DMS153 treated with DMSO at 0.1 percent for 48 hours (cell line): ENCODE results near the gene ARHGEF10L.
"Not testable (repeated sequence)": the region's sequence is repeated elsewhere in the genome, so short reads cannot be mapped to it uniquely, and the experiment has no call there.

Source experiments
- DNase-seq: peaks from one replicate; lab custom pipeline; 2025; ENCODE audit not compliant: unreplicated experiment; lab: John Stamatoyannopoulos, UW

ARHGEF10L gene

DNA sequence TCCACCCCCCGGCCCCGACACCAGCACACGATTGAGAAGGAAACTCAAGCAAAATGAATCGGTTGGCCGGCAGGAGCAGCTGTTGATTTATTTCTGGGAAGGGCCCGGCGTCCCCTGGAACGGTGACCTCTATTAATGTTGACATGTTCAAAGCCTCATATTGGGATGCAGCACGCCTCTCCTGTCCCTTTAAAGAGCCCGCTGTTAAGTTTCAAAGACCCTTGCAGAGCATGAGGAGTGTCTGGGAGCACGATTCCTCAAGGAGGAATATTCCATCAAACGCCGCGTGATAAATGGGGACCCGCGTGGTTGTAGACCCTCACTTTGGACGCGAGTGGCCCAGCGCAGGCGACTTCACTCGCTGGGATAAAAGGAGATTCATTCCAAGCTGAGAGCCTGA, 194.2 kb downstream of the ARHGEF10L start:
- no peak for DNase-seq

DNA sequence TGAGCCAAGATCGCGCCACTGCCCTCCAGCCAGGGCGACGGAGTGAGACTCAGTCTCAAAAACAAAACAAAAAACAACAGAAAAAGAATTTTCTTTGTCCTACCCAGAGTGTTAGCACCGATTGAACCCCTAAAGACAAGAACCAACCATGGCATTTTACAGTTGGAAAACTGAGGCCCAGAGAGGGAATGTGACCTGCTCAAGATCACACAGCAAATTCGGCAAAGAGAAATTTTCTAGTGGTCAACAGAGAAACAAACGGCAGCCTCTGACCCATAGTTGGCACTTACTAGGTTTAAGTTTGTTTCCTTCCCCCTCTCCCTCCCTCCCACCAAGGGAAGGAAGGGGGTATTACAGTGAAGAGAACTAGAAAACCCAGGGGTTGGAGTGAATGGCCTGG, 195.1 kb downstream of the ARHGEF10L start:
- DNase-seq = no peak

DNA sequence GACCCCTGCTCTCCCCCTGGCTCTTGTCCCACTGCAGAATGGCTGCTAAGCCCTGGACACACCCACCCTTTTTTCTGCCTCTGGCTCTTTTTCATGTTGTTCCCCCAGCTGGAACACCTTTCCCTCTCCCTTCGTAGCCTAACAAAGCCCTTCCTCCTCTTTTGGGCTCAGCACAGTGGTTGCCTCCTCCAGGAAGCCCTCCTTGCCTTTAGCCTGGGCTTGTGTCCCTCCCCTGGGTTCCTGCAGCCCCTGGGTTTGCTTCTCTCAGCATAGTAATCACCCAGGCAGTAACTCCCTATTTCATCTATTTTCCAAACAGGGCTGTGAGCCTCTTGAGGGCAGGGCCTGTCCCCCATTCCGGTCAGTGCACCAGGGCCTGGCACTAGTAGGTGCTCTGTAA, 195.8 kb downstream of the ARHGEF10L start:
- DNase-seq = no peak

DNA sequence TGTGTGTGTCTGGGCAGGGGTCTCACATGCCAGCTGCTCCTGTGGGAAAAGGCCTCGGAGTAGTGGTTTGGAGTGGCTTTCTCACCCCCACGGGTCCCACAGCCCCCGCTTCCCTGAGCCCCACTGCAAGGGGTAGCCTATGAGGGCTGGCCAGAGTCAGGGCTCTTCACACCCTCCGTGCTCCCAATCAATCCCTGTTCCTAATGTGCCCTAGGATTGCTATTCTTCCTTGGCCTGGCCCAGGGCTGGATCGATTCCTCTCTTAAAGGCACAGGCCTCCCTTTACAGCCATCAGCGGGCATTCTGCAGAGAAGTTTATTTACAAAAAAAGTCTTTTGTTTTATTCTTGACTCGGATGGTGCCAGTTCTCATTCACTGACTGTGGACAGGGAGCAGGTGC, 196.3 kb downstream of the ARHGEF10L start:
- no peak for DNase-seq

DNA sequence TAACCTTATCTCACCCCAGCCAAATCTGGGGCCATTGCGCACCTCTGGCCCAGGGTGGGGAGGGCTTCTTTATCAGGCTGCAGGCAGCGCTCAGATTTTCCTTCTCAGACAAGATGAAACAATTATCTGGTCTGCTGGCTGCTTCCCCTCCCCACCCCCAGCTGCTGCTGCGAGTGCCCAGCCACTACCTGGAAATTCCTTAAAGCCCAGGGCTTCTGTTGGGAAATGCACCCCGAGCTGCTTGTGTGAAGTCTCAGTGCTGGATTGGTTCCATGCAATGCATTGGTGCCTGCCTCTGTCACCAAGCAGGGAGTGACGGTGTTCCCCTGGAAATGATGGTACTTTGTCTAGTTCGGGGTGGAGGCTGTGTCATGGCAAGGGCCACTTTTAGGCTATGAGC, 197.1 kb downstream of the ARHGEF10L start:
- DNase-seq = no peak

DNA sequence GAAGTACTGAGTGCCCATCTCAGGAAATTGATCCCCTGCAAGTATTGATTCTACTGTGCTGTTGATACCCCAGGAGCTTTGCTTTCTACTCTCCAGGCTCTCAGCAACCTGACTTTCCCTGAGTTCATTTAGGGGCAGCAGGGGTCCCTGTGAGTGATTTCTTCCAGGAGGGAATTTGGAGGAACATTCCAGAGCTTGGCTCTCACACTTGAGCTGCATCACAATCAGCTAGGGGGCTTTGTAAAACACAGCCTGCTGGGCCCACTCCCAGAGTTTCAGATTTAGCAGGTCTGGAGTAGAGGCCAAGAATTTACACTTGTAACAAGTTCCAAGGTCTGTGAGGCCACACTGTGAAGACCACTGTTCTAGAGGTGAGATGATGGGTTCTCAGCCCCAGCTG, 199.6 kb downstream of the ARHGEF10L start:
- DNase-seq = no peak

DNA sequence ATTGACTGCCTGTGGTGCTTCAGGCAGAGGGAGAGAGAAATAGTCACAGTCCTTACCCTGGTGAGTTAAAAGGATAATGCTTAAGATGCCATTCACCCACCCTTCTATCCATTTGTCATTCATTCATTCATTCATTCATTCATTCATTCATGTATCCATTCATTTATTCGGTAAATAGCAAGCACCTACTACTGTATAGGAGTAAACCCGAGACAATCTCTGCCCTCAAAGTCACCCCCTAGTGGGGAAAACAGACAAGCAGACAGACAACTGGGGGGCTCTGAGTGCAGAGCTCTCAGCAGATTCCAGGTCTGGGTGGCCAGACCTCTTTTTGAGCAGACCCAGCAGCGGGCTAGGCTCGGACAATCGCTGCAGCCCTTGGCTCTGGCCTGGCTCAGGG, 201.6 kb downstream of the ARHGEF10L start:
- DNase-seq = no peak

DNA sequence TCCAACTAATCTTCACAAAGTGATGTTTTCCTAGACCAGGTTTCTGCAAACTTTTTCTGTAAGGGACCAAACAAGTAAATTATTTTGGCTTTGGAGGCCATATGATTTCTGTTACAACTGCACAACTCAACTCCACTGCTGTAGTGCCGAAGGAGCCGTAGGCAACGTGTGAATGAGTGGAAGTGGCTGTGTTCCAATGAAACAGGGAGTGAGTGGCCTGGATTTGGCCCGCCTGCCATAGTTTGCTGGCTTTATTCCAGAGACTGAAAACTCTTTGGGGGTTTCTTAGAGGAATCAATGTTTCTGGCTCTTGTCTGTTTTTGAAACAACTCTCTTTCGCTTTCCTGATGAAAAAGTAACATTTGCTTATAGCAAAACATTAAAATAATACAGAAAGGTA, 203.1 kb downstream of the ARHGEF10L start:
- no peak for DNase-seq

DNA sequence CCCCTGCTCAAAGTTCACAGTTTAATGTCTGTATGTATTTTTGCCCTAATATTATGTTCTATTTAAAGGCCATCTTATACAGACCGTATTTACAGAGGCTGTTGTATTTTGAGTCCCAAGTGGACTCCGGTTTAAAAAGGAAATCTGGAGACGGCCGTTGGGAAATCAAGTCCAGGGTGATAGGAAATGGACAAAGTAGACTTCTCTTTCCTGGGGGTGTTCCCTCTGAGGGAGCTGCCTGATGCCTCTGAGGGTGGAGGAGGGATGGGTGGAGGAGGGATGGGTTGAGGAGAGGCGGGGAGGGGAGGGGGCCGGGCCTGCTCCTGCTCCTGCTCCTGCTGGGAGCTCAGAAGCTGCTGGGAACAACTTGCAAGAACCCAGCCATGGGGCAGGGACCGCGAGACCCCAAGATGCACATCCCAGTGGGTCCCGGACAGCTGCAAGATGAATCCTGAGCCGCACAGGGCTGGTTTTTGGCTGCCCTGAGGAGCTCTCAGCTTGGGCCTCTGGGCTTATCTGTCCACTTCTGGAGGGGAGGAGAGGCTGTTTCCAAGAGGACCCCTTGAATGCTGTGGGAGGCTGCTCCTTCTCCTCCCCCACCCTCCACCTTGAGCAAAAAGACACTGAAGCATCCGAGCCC, 203.6 kb downstream of the ARHGEF10L start:
- no peak for DNase-seq

DNA sequence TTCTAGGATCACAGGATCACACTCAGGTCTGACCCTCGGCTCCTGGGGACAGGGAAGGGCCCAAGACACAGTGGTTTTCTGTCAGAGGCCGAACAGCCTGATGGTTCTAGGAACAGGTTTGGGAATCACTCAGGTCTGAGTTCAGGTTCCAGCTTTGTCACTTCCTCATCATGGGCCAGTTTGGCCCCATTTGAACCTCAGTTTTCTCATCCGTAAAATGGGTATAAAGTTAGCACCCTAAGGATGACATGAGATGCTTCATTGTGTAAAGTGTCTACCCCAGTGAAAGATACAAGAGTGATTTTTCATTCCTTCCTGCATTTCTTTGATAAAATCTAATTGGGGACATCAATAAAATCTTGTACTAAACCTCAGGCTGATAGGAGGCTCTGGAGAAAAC, 204.4 kb downstream of the ARHGEF10L start:
- no peak for DNase-seq

DNA sequence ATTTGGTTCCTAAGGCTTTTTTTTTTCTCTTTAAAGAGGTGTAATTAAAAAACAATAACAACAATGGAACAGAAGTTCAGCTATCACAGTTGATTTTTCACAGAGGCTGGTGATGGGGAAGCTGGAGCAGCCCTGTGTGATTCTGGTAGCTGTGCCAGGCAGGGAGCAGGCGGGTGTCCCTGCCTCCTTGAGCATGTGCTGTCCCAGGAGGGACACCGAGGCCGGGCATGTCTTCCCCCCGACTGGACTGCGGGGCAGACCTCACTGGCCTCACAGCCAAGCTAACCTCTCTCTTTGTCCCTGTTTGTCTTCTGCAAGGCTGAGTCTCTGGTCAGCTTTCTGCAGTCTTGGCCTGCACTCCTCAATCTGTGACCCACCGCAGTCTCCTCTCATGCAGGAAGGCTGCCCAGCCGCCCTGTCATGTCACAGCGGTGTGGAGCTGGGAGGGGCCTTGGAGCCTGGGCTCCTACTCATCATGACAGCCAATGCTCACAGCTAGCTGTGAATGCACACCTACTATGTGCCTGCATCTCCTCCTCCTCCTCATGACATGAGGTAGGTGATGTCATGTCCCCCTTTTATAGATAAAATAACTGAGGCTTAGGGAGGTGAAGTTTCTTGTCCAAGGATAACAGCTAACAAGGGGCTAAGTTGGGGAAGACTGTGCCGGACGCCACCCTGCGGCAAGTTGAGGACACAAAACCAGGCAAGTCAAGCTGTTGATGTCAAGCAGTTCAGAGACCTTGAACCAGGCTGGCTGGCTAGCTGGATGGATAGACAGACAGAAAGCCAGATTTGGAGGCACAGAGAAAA, 205.4 kb downstream of the ARHGEF10L start:
- DNase-seq = no peak

DNA sequence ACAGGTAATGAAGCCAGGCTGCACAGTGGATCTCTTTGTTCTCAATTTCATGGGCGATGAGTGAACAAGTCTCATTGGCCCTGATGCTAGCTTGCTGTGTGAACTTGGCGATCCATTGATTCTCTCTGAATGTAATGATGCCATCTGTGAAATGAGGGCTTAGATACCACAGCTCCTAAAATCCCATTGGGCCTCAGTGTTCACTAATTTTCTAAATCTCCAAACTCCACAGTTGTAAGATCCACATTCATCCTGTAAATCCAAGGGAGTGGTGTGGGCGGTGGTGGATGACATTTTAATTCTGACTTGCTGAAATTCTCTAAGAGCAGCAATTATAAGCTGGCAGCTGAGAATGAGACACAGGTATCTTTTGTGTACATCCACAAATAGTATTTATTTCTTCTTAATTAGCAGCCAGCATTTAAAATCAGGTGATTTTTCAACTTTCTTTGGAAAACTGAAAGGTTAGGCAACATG, 206.0 kb downstream of the ARHGEF10L start:
- no peak for DNase-seq

DNA sequence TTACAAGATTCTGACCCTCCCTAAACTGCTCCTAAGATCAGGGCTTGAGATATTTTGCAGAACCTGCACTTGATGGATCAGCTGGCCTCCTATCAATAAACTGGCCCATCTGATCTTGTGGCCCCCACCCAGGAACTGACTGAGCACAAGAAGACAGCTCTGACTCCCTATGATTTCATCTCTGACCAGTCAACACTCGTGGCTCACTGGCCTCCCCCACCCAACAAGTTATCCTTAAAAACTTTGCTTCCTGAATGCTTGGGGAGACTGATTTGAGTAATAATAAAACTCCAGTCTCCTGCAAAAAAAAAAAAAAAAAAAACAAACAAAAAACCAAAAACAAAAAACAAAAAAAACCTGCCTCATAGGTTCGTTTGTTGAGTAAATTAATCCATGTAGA, 206.8 kb downstream of the ARHGEF10L start:
- DNase-seq = not testable (repeated sequence)

DNA sequence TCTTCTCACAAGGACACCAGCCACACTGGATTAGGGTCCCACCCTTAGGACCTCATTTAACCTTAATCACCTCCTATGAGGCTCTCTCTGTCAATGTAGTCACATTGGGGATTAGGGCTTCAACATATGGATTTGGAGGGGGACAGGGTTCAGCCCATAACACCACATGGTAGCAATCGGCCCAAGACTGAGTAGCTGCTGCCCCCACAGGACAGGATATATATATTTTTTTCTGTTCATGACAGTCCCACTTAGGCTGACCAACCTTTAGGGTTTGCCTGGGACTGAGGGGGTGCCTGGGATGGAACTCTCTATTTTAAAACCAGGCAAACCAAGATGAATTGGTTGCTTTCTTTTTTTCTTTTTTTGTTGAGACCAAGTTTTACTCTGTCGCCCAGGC, 207.4 kb downstream of the ARHGEF10L start:
- no peak for DNase-seq
